HG02610 (cell line): ENCODE data around the gene ZNF607.
"Not testable (repeated sequence)": the region's sequence is repeated elsewhere in the genome, so short reads cannot be mapped to it uniquely, and the experiment has no call there.

Experiments used
- ATAC-seq: cut with Tn5 transposase; IDR thresholded peaks from one replicate; pipeline ENCODE4 v1.9.1; 2021; ENCODE audit warnings: mild to moderate bottlenecking, moderate library complexity; ENCODE audit not compliant: unreplicated experiment

The ZNF607 gene

GRCh38 chr19:37719111-37719926, at the start of gene ZNF607:
Gene ZNF607, minus strand, starts transcription at chr19:37719761. Its CDS starts 8,143 bp downstream, at chr19:37711618.
- peak; percentile 91 for ATAC-seq

GRCh38 chr19:37763488-37763887, 43.9 kb upstream of the ZNF607 start:
- no peak for ATAC-seq

GRCh38 chr19:37757683-37758082, 38.1 kb upstream of the ZNF607 start:
- ATAC-seq: not testable (repeated sequence)

GRCh38 chr19:37738371-37738770, 18.8 kb upstream of the ZNF607 start:
- ATAC-seq: no peak

GRCh38 chr19:37725181-37725580, 5.6 kb upstream of the ZNF607 start:
- ATAC-seq: no peak

- ATAC-seq: no peak
These were observed 335 bp upstream of the ZNF607 start for GRCh38 chr19:37719927-37720265.

- no peak for ATAC-seq
These were observed 1.3 kb downstream of the ZNF607 start for GRCh38 chr19:37718304-37718703.

- ATAC-seq: no peak
These were observed 3.4 kb downstream of the ZNF607 start for GRCh38 chr19:37716140-37716539.

GRCh38 chr19:37706052-37706605, 13.4 kb downstream of the ZNF607 start:
- no peak for ATAC-seq

- no peak for ATAC-seq
These were observed 20.5 kb downstream of the ZNF607 start for GRCh38 chr19:37699057-37699456.

GRCh38 chr19:37698216-37698615, 21.3 kb downstream of the ZNF607 start:
- ATAC-seq: no peak

GRCh38 chr19:37695144-37695899, 24.2 kb downstream of the ZNF607 start:
- no peak for ATAC-seq

GRCh38 chr19:37692956-37693620, 26.5 kb downstream of the ZNF607 start:
- ATAC-seq: no peak

- ATAC-seq: no peak
These were observed 27.6 kb downstream of the ZNF607 start for GRCh38 chr19:37691881-37692504.

GRCh38 chr19:37683520-37683919, 36.0 kb downstream of the ZNF607 start:
- no peak for ATAC-seq

- no peak for ATAC-seq
These were observed 50.1 kb downstream of the ZNF607 start for GRCh38 chr19:37669450-37669914.

GRCh38 chr19:37657157-37657556, 62.4 kb downstream of the ZNF607 start:
- ATAC-seq: not testable (repeated sequence)

- ATAC-seq: peak; percentile 58
These were observed 63.7 kb downstream of the ZNF607 start for GRCh38 chr19:37655689-37656371.

GRCh38 chr19:37655301-37655688, 64.3 kb downstream of the ZNF607 start, which contains the start of gene ZFP30:
Gene ZFP30, minus strand, starts transcription at chr19:37655465. Its CDS starts 7,643 bp downstream, at chr19:37647822.
- peak; percentile 68 for ATAC-seq
